ENCODE data around the gene MTA1. TPM values are rescaled to one million over a fixed set of nuclear protein-coding genes. Genes with fewer than 3 reads are reported as not detected.
A peak's percentile ranks its signal among the peaks of the same experiment; 100 is the strongest.

MTA1 gene
- total and polyA plus RNA-seq, 2 of the 8 experiments (the other 6 are each of a cell fraction or from before 2014, with no cell fraction given), result 73.9 to 221 TPM

GRCh38 chr14:105414456-105415371 is 4.9 kb upstream of the MTA1 start:
- H3K27ac ChIP-seq (ENCODE audit: low read depth, low read length), result no peak overlapping the region
- H3K4me2 ChIP-seq (ENCODE audit: insufficient read depth in 1 of 2, low read depth in 2 of 2, low read length in 2 of 2), result peak overlapping the region; percentile 66 to 69
- peaks cover 0 to 6% of the 10 kb centered on the region in 2 experiments; a peak in 1 of 4 replicates for H3K79me2 ChIP-seq (ENCODE audit: control insufficient read depth in 1 of 2, insufficient read depth in 2 of 2, low read length in 2 of 2)
- peaks cover 14% of the 10 kb centered on the region; the same call in 1 of the 2 replicates for H3K23me2 ChIP-seq (ENCODE audit: low read depth, low read length)
- peak overlapping the region in 2 of 4 experiments; percentile 58 to 62; a peak in 4 of 7 replicates for H3K9ac ChIP-seq (replicated peaks in 1 of 4; ENCODE audit: extremely low read depth in 1 of 4, low read depth in 3 of 4, low read length in 3 of 4)
- DNase-seq (ENCODE audit: low read depth in 1 of 2, low spot score in 2 of 2) (peak in 1 of 2 experiments; percentile 85), FAIRE-seq (no peak)
- no peak overlapping the region for H3K4ac ChIP-seq (replicated peaks; ENCODE audit: insufficient read length, low read depth, low read length)
- ChIA-PET CTCF (ENCODE audit: partially characterized antibody) (interaction anchor here (1.2 to 1.8 kb wide), 3 partner anchors 68 to 74 kb away, joined by 3 to 5 read pairs (median 3); no protein-coding TSS in a partner anchor), POLR2A (ENCODE audit: partially characterized antibody) (interaction anchor here (0.7 to 1.3 kb wide), 2 partner anchors 21 to 57 kb away, joined by 3 to 4 read pairs; no protein-coding TSS in a partner anchor)
- H4K8ac ChIP-seq (ENCODE audit: extremely low read depth, insufficient read depth, low read length), result peak overlapping the region; percentile 31; the same call in 1 of the 2 replicates
- peak overlapping the region; percentile 59 for H4K5ac ChIP-seq (ENCODE audit: insufficient read length, low read depth, low read length)
- no peak overlapping the region for H3K14ac ChIP-seq (ENCODE audit: insufficient read length)
- H3K23ac ChIP-seq (ENCODE audit: insufficient read length), result no peak overlapping the region
- no peak overlapping the region for H3K56ac ChIP-seq (replicated peaks; ENCODE audit: insufficient read length, low read depth, low read length)
- H2BK5ac ChIP-seq (ENCODE audit: low read depth, low read length), result no peak overlapping the region
- H2AFZ ChIP-seq (ENCODE audit: low read length), result no peak overlapping the region
- 0 out of 2 replicates have a peak, but pooled peaks cover 5% of the 10 kb centered on the region for H3K79me1 ChIP-seq (ENCODE audit: low read depth, low read length)
- peaks cover 0 to 8% of the 10 kb centered on the region in 2 experiments for H4K20me1 ChIP-seq (replicated peaks in 1 of 2; ENCODE audit: control insufficient read depth in 1 of 2, insufficient read depth in 2 of 2, low read length in 2 of 2)
- no peak overlapping the region for H4K91ac ChIP-seq (replicated peaks; ENCODE audit: insufficient read length, low read length)
- peak overlapping the region; percentile 39; the same call in 1 of the 2 replicates for H2BK12ac ChIP-seq (ENCODE audit: low read depth, low read length)
- peaks cover 0 to 18% (median 14%) of the 10 kb centered on the region in 4 experiments; a peak in 6 of 7 replicates for H3K4me1 ChIP-seq (replicated peaks in 1 of 4; ENCODE audit: control insufficient read depth in 3 of 4, insufficient read depth in 4 of 4, low read length in 3 of 4)
- H2AK5ac ChIP-seq (ENCODE audit: low read depth, low read length), result no peak overlapping the region; the same call in 1 of the 2 replicates
- peak overlapping the region; percentile 36 to 68 (median 52) for H3K4me3 ChIP-seq (ENCODE audit: extremely low read depth in 1 of 4, insufficient read depth in 2 of 4, low read depth in 3 of 4, low read length in 4 of 4)
- H2BK15ac ChIP-seq (ENCODE audit: low read length), result no peak overlapping the region
- no peaks in the 10 kb centered on the region; a peak in 1 of 8 replicates for H3K36me3 ChIP-seq (ENCODE audit: control insufficient read depth in 2 of 4, insufficient read depth in 4 of 4, low read length in 3 of 4)
- H2BK120ac ChIP-seq (replicated peaks; ENCODE audit: low read depth, low read length), result no peak overlapping the region
- no peak overlapping the region for H2BK20ac ChIP-seq (ENCODE audit: low read length)
- no peaks in the 10 kb centered on the region for H3K9me3 ChIP-seq (ENCODE audit: insufficient read depth in 2 of 2, low read depth in 1 of 2, low read length in 1 of 2)
- WGBS, 2 experiments (ENCODE audit: extremely low coverage in 1 of 2, insufficient coverage in 1 of 2, insufficient read length in 1 of 2, insufficient replicate concordance in 2 of 2, low coverage in 1 of 2, low lambda C conversion rate in 2 of 2, missing lambda C conversion rate in 1 of 2), result 9% methylated on average over 36 of the region's 79 CpGs; no CpG with 5 or more reads in 1 of the 2 experiments
- H3K18ac ChIP-seq (ENCODE audit: extremely low read depth, low read length), result peak overlapping the region; percentile 60
- H3K27me3 ChIP-seq (replicated peaks in 1 of 4; ENCODE audit: control insufficient read depth in 3 of 4, extremely low read depth in 1 of 4, insufficient read depth in 3 of 4, low read length in 3 of 4), result peaks cover 8 to 47% (median 42%) of the 10 kb centered on the region in 4 experiments
- TF ChIP-seq MAX (IDR thresholded peaks at IDR 0.05), result no peak; the same call in 1 of the 2 replicates
- peak; percentile 27 for TF ChIP-seq TAF7 (optimal IDR thresholded peaks at IDR 0.05; ENCODE audit: borderline replicate concordance, low read depth, low read length)
- no peak for TF ChIP-seq HDAC2 (IDR thresholded peaks at IDR 0.05; ENCODE audit: borderline replicate concordance in 1 of 2, low read depth in 2 of 2, low read length in 2 of 2)
- no peak for TF ChIP-seq TBP (IDR thresholded peaks at IDR 0.05; ENCODE audit: low read depth, low read length)
- TF ChIP-seq RAD21 (IDR thresholded peaks at IDR 0.05 in 1 of 2, conservative IDR thresholded peaks at IDR 0.05 in 1 of 2; ENCODE audit: low read depth in 2 of 2, low read length in 2 of 2), result 0 out of 4 replicates have a peak, but pooled peaks of 1 of the 2 experiments have one; percentile 2
- TF ChIP-seq HDAC6 (IDR thresholded peaks at IDR 0.05; ENCODE audit: low read depth, low read length), result no peak
- TF ChIP-seq BACH1 (IDR thresholded peaks at IDR 0.05; ENCODE audit: low read length), result no peak
- peak in 1 of 2 experiments; percentile 47; a peak in 1 of 3 replicates for TF ChIP-seq POLR2A (IDR thresholded peaks at IDR 0.05; ENCODE audit: control extremely low read depth in 1 of 2, low read depth in 2 of 2, low read length in 2 of 2)
- no peak for TF ChIP-seq KDM5A (IDR thresholded peaks at IDR 0.05; ENCODE audit: low read length)

Data from H1 (cell line).